Measurements from ENCODE around the gene SLC25A51. TPM values are rescaled to one million over a fixed set of nuclear protein-coding genes. Genes with fewer than 3 reads are reported as not detected.

The SLC25A51 gene
- polyA plus RNA-seq, 1 donor from 2014 or later, result 26.8 TPM

DNA sequence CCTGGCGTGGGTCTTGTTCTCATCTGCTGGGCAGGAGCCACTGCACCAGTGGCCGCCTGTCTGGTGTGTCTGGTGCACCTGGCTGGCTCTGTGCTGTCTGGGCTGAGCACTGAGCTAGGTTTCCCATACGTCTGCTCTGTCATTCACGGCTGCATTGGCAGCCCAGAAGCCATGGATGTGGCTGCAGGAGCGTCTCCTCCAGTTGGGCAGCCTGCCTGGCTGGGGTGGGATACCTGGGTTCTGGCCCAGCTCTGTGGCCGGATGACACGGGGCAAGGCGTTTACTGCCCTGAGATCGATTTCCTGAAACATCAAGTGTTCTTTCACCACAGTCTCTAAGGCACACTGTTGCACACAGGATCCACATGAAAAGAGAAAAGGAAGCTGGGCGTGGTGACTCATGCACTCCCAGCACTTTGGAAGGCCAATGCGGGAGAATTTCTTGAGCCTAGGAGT is 25.5 kb upstream of the SLC25A51 start:
- H3K4me2 ChIP-seq (ENCODE audit: low read length), result no peak overlapping the region
- H3K79me2 ChIP-seq (replicated peaks; ENCODE audit: insufficient read depth, low read length), result peaks cover 13% of the 10 kb centered on the region
- H3K27me3 ChIP-seq (ENCODE audit: insufficient read depth, low read depth, low read length), result no peaks in the 10 kb centered on the region
- no peak overlapping the region for H3K4me3 ChIP-seq (ENCODE audit: low read length)
- no peaks in the 10 kb centered on the region for H3K36me3 ChIP-seq (ENCODE audit: insufficient read depth, low read length)
- no peak overlapping the region for H2AFZ ChIP-seq (ENCODE audit: low read depth, low read length)
- H3K9ac ChIP-seq (ENCODE audit: low read length), result no peak overlapping the region
- no peaks in the 10 kb centered on the region for H3K9me2 ChIP-seq (ENCODE audit: insufficient read depth, low read length)
- H3F3A ChIP-seq (ENCODE audit: insufficient read depth, low read length, poor library complexity, severe bottlenecking), result no peaks in the 10 kb centered on the region
- H4K20me1 ChIP-seq (ENCODE audit: insufficient read depth), result no peaks in the 10 kb centered on the region
- no peaks in the 10 kb centered on the region for H3K9me3 ChIP-seq (ENCODE audit: low read length)
- no peak overlapping the region for H3K27ac ChIP-seq (ENCODE audit: low read length)
- TF ChIP-seq POLR2AphosphoS5 (IDR thresholded peaks at IDR 0.05) (no peak), REST (IDR thresholded peaks at IDR 0.05; ENCODE audit: borderline replicate concordance) (no peak)

- Histone ChIP-seq H2AFZ (ENCODE audit: low read depth, low read length) (no peak overlapping the region), H3K79me2 (replicated peaks; ENCODE audit: insufficient read depth, low read length) (peaks cover 13% of the 10 kb centered on the region), H3F3A (ENCODE audit: insufficient read depth, low read length, poor library complexity, severe bottlenecking) (peaks cover 5% of the 10 kb centered on the region), H3K36me3 (ENCODE audit: insufficient read depth, low read length) (no peaks in the 10 kb centered on the region), H3K9me3 (ENCODE audit: low read length) (no peaks in the 10 kb centered on the region), H3K9ac (ENCODE audit: low read length) (no peak overlapping the region), H4K20me1 (ENCODE audit: insufficient read depth) (no peaks in the 10 kb centered on the region), H3K27ac (ENCODE audit: low read length) (no peak overlapping the region), H3K4me3 (ENCODE audit: low read length) (no peak overlapping the region), H3K4me2 (ENCODE audit: low read length) (no peak overlapping the region), H3K9me2 (ENCODE audit: insufficient read depth, low read length) (no peaks in the 10 kb centered on the region), H3K27me3 (ENCODE audit: insufficient read depth, low read depth, low read length) (no peaks in the 10 kb centered on the region)
- no peak for TF ChIP-seq EP300 (conservative IDR thresholded peaks at IDR 0.05; ENCODE audit: poor library complexity, severe bottlenecking)
- TF ChIP-seq CTCF (IDR thresholded peaks at IDR 0.05; ENCODE audit: poor library complexity, severe bottlenecking), result no peak
- TF ChIP-seq EZH2 (IDR thresholded peaks at IDR 0.05; ENCODE audit: borderline replicate concordance, insufficient read depth, low read length, poor library complexity, severe bottlenecking), result no peak
- no peak for TF ChIP-seq RAD21 (conservative IDR thresholded peaks at IDR 0.05)
- TF ChIP-seq REST (IDR thresholded peaks at IDR 0.05; ENCODE audit: borderline replicate concordance), result no peak
- TF ChIP-seq MXI1 (conservative IDR thresholded peaks at IDR 0.05; ENCODE audit: poor library complexity, severe bottlenecking), result no peak
- no peak for TF ChIP-seq TAF1 (IDR thresholded peaks at IDR 0.05; ENCODE audit: low read depth)
- no peak for TF ChIP-seq SMC3 (conservative IDR thresholded peaks at IDR 0.05; ENCODE audit: poor library complexity)
- no peak for TF ChIP-seq POLR2AphosphoS5 (IDR thresholded peaks at IDR 0.05)
These were observed 24.9 kb upstream of the SLC25A51 start for GRCh38 chr9:37928552-37929430.
